Measurements from ENCODE around the gene PKD1.

The PKD1 gene

DNA sequence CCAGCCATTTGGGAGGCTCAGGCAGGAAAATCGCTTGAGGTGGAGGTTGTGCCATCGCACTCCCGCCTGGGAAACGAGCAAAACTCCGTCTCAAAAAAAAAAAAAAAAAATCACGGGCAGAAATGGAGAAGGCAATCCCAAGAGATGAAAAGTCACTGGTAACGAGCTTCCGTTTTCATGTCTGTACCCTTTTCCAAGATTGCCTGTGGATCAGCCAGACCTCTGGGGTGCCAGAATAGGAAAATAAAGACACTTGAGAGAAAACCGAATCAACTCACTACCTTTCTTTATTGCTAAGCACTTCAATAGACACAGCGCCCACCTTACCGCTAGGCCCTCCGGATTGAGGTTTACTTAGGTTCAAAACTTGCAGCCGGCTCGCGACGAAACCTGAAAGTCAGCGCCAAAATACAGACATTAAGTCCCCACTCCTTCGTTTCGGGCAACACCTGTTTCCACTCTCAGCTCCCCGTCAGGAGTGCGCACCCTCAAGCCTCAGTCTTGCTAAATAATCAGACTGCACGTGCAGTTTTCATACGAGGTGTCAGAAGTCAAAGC, 18.9 kb upstream of the PKD1 start:
- H3K4me1 ChIP-seq: peaks cover 0 to 91% (median 68%) of the 10 kb centered on the region in 4 donors
- H3K4me3 ChIP-seq: peak overlapping the region; percentile 71 to 78
- H3K27me3 ChIP-seq: no peaks in the 10 kb centered on the region
- no peaks in the 10 kb centered on the region for H3K9me3 ChIP-seq
- intact Hi-C loops (cut with DNase I; ENCODE audit: low total_unique reads): no loop called here
- no peak for DNase-seq
- TF ChIP-seq, protein P1, sequence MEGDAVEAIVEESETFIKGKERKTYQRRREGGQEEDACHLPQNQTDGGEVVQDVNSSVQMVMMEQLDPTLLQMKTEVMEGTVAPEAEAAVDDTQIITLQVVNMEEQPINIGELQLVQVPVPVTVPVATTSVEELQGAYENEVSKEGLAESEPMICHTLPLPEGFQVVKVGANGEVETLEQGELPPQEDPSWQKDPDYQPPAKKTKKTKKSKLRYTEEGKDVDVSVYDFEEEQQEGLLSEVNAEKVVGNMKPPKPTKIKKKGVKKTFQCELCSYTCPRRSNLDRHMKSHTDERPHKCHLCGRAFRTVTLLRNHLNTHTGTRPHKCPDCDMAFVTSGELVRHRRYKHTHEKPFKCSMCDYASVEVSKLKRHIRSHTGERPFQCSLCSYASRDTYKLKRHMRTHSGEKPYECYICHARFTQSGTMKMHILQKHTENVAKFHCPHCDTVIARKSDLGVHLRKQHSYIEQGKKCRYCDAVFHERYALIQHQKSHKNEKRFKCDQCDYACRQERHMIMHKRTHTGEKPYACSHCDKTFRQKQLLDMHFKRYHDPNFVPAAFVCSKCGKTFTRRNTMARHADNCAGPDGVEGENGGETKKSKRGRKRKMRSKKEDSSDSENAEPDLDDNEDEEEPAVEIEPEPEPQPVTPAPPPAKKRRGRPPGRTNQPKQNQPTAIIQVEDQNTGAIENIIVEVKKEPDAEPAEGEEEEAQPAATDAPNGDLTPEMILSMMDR (IDR thresholded peaks at IDR 0.05): no peak
- peaks cover 0 to 11% (median 0%) of the 10 kb centered on the region in 3 donors for H3K36me3 ChIP-seq
- H3K27ac ChIP-seq: peak overlapping the region; percentile 72 to 79

DNA sequence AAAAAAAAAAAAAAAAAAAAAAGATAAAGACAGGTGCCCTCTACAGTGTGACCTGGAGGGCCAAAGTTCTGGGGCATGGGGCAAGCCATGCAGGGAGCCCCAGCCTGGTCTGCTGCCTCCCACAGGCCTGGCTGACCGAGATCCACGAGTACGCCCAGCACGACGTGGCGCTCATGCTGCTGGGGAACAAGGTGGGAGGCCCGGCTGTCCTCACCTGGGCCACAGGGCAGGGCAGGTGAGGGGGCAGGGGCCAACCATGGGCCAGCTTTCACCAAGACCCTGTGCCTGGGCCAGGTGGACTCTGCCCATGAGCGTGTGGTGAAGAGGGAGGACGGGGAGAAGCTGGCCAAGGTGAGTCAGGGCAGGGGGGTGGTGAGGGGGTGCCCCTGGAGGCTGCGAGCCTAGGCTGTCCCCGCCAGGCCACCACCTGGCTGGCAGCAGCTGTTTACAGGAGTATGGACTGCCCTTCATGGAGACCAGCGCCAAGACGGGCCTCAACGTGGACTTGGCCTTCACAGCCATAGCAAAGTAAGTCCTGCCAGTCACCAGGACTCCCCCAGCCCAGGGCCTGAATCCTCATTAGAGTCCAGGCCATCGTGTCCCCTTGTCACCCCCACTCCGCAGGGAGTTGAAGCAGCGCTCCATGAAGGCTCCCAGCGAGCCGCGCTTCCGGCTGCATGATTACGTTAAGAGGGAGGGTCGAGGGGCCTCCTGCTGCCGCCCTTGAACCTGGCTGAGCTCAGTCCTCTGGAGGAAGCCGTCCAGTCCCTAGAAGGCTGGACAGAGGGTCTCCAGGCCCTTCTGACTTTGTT, 17.2 kb upstream of the PKD1 start:
- TF ChIP-seq, protein P1 (IDR thresholded peaks at IDR 0.05): no peak
- Histone ChIP-seq H3K9me3 (no peaks in the 10 kb centered on the region), H3K4me3 (peak overlapping the region; percentile 71 to 78), H3K27me3 (no peaks in the 10 kb centered on the region), H3K27ac (peak overlapping the region; percentile 59 to 79), H3K4me1 (peaks cover 5 to 90% (median 70%) of the 10 kb centered on the region in 4 donors), H3K36me3 (peaks cover 0 to 11% (median 0%) of the 10 kb centered on the region in 3 donors)
- intact Hi-C loops (cut with DNase I; ENCODE audit: low total_unique reads): no loop called here
- no peak for DNase-seq

DNA sequence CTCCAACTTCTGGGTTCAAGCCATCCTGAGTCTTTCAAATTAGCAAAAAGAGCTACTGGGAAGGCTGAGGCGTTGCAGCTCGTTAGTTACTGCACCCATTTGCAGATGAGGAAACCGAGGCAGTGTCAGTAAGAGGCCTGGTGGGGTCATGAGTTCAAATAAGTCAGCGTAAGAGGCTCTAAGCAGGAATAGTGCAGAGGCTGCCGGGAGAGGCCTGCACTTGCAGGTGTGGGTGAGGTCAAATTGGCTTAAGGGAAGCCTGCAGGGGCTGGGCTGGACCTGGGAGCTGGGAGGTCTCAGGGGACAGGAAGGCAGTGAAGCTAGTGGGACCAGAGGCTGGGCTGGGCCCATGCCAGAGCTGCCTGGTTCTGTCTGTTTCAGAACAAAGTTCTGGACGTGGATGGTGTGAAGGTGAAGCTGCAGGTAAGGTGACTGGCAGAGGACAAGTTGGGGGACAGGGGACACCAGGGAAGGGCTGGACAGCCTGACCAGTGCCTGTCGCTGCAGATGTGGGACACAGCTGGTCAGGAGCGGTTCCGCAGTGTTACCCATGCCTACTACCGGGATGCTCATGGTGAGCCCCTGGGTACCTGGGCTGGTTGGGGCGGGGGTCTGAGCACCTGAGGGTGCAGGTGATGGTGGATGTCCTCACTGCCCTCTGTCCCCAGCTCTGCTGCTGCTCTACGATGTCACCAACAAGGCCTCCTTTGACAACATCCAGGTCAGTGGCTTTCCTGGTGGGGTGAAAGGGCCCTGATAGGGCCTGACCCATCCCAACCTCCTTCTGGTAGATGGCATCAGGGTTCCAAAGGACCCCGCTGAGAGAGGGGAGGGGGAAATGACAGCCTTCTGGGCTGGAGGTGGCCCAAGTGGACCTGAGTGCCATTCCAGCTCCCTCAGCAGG, 15.7 kb upstream of the PKD1 start:
- no peak for DNase-seq
- H3K27ac ChIP-seq: no peak overlapping the region
- H3K4me3 ChIP-seq: no peak overlapping the region
- H3K27me3 ChIP-seq: no peaks in the 10 kb centered on the region
- H3K4me1 ChIP-seq: peaks cover 5 to 81% (median 58%) of the 10 kb centered on the region in 4 donors
- TF ChIP-seq, protein P1 (IDR thresholded peaks at IDR 0.05): no peak
- no peaks in the 10 kb centered on the region for H3K9me3 ChIP-seq
- H3K36me3 ChIP-seq: peaks cover 0 to 11% (median 0%) of the 10 kb centered on the region in 3 donors
- intact Hi-C loops (cut with DNase I; ENCODE audit: low total_unique reads): no loop called here

DNA sequence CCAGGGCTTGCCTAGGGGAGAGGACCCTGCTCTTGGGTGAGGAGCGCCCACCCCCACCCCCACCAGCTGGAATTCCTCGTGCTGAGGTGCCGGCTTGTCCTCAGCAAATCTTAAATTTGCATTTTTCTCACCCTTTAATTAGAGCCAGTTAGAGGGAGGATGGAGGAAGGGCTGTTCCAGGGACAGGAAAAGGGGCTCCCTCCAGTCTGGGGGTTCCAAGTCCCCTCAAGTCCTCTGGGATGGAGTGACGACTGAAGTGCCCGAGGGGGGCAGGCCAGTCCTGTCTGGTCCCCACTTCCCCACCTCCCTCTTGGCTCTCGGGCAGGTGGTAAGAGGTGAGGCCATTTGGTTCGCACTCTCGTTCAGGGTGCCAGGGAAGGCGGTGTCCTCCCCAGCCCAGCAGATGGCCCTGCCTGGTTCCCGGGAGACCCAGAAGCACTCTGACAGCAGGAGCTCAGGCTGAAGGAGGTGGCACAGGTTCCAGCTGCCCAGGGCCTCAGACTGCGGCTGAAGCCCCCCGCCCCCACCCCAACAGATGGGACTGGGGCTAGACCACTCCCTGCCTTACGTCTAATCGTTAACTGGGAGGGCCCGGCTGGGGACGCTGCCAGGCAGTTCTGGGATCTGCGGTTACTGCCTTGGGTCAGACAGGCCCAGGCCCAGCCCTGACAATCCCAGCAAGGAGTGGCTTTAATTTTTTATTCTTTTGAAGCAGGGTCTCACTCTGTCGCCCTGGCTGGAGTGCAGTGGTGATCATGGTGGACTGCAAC, 14.9 kb upstream of the PKD1 start:
- TF ChIP-seq, protein P1 (IDR thresholded peaks at IDR 0.05): no peak
- H3K9me3 ChIP-seq: no peaks in the 10 kb centered on the region
- intact Hi-C loops (cut with DNase I; ENCODE audit: low total_unique reads): no loop called here
- H3K4me1 ChIP-seq: peaks cover 5 to 75% (median 53%) of the 10 kb centered on the region in 4 donors
- H3K27me3 ChIP-seq: no peaks in the 10 kb centered on the region
- peaks cover 0 to 11% (median 0%) of the 10 kb centered on the region in 3 donors for H3K36me3 ChIP-seq
- H3K27ac ChIP-seq: no peak overlapping the region
- no peak overlapping the region for H3K4me3 ChIP-seq
- no peak for DNase-seq
